Liver (tissue), 3 donors: ENCODE data around the gene RBM22.

Experiments
- ATF3 ChIP-seq: IDR thresholded peaks from 2 replicates; pipeline ENCODE4 v1.6.1; 2016; ENCODE audit warnings: antibody characterized with exemption
- CTCF ChIP-seq: fragments of 150-350 bp; IDR thresholded peaks from 2 replicates; pipeline ENCODE4 v1.5.1; 2017; ENCODE audit warnings: improper control_type of control experiment, low read depth, low read length; ENCODE audit not compliant: missing input control
- EGR1 ChIP-seq, 2 donors: IDR thresholded peaks; 2 replicates each; pipeline ENCODE4 v1.6.1; 2016 to 2018; ENCODE audit warnings: antibody characterized with exemption in 2 of 2, low read depth in 2 of 2
- JUND ChIP-seq, 2 donors: IDR thresholded peaks; 2 replicates each; pipeline ENCODE4 v1.6.1; 2016; ENCODE audit warnings: antibody characterized with exemption in 2 of 2
- MAX ChIP-seq: IDR thresholded peaks from 2 replicates; pipeline ENCODE4 v1.6.1; 2016; ENCODE audit warnings: antibody characterized with exemption
- NR2F2 ChIP-seq: IDR thresholded peaks from 2 replicates; pipeline ENCODE4 v1.6.1; 2016; ENCODE audit warnings: antibody characterized with exemption
- RAD21 ChIP-seq, 2 donors: IDR thresholded peaks; 2 replicates each; pipeline ENCODE4 v1.6.1; 2016; ENCODE audit warnings: antibody characterized with exemption in 2 of 2, mild to moderate bottlenecking in 2 of 2
- REST ChIP-seq: IDR thresholded peaks from 2 replicates; pipeline ENCODE4 v1.6.1; 2016; ENCODE audit warnings: antibody characterized with exemption, mild to moderate bottlenecking
- SP1 ChIP-seq: IDR thresholded peaks from 2 replicates; pipeline ENCODE4 v1.6.1; 2018; ENCODE audit warnings: antibody characterized with exemption, mild to moderate bottlenecking
- TAF1 ChIP-seq: conservative IDR thresholded peaks from 2 replicates; pipeline ENCODE4 v1.6.1; 2016; ENCODE audit warnings: antibody characterized with exemption, mild to moderate bottlenecking
- YY1 ChIP-seq: IDR thresholded peaks from 2 replicates; pipeline ENCODE4 v1.6.1; 2016; ENCODE audit warnings: antibody characterized with exemption, mild to moderate bottlenecking
- ZBTB33 ChIP-seq: IDR thresholded peaks from 2 replicates; pipeline ENCODE4 v1.6.1; 2016; ENCODE audit warnings: antibody characterized with exemption
- donor health status: healthy.
- donor health status: healthy.

GRCh38 chr5:150656191-150657132, 44.4 kb downstream of the RBM22 start:
- TF ChIP-seq JUND (IDR thresholded peaks at IDR 0.05) (no peak), CTCF (peak; percentile 64), EGR1 (IDR thresholded peaks at IDR 0.05; ENCODE audit: low read depth in 2 of 2) (no peak), NR2F2 (no peak), ZBTB33 (no peak), MAX (no peak), TAF1 (no peak), REST (no peak), ATF3 (no peak), SP1 (no peak), RAD21 (IDR thresholded peaks at IDR 0.05) (peak; percentile 64 to 75), YY1 (no peak)
